ENCODE data around the gene PPDPF.
"Not testable (repeated sequence)": the region's sequence is repeated elsewhere in the genome, so short reads cannot be mapped to it uniquely, and the experiment has no call there.

The PPDPF gene

DNA sequence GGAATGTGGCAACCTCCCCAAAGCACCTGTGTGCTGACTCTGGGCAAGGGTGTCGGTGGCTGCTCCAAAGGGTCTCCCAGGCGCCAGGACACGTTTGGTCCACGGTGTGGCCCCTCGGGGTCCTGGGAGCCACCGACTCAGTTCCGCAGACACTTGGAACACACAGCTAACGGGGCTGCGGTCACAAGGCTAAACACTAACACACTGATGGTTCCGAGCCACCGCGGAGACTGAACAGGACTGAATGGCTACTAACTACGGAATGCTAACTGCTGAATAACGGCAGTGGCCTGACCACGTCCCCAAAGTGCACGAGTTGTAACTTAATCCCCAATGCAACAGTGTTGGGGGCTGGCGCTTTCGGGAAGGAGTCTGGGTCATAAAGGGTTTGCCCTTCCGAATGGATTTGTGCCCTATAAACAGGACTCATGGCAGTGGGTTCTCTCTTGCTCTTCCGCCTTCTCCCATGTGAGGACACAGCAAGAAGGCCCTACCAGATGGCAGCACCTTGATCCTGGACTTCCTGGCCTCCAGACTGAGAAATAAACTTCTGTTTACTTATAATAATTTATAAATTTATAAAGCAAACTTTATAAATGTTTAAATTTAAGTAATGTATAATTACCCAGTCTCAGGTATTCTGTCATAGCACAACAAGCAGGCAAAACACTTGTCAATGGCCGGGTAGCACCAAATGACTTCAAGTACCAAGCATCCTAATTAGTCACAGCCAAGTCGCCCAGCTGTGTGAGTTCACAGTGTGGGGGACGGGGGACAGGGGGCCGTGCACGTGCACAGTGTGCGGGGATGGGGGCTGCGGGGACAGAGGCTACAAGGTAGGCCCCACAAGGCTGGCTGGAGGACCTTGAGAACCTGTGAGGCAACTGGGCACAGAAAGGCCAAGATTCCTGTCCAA, 19.4 kb upstream of the PPDPF start:
- DNase-seq = no peak

DNA sequence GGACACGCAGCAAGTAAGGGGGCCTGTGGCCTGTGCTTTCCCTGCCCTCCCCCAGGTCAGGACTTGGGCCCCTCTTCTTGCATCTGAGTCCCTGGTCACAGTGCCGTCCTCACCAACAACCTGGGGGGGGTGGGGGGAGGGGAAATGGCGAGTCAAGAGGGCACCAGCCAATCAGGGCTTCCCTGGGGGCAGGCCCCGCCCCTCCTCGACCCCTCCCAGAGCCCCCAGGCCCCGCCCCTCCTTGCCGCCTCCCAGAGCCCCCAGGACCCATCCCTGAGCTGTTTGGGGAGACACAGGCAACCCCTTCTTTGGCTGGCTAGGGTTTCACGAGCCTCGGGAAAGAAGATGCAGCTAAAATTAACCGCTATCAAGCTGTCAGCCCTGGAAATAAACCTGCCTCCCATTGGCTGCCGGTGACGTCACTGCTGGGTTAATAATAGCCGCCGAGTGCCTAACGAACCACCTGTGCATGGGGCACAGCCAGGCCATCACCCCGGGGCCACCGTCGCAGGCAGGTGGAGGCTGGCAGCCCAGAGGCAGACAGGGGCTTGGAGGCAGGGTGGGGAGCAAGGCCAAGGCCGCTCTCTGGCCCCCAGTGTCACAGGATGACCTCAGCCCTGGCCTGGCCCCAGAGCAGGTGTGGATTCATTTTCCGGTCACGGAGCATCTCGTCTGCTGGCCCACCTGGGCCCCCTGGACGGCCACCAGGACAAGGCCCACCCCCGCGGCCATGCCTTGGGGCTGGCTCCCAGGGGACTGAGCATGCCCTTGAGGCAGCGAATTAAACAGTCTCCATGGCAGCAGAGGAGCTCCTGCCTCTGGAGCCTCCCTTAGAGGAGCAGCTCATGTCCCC, 18.5 kb upstream of the PPDPF start:
- DNase-seq = peak; percentile 71

- DNase-seq = no peak
These were observed 17.8 kb upstream of the PPDPF start for GRCh38 chr20:63502671-63503172.

GRCh38 chr20:63503524-63503923, 17.0 kb upstream of the PPDPF start:
- DNase-seq = no peak

DNA sequence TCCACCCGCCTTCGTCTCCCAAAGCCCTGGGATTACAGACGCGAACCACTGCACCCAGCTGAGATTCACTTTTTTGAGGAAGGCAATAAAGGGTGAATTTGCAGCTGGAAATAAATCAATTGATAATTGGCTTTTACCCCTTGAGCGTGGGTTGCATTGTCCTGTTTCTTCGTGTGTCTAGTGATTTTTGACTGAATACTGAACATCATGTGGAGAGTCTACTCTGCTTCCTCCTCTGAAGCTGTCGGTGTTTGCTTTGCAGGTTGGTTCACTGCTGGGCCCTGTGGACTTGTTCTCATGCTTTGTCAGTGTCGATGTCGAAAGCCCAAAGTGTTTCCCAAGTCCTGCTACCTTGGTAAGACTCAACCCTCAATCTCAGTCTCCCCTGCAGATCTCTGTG, 15.9 kb upstream of the PPDPF start:
- no peak for DNase-seq

DNA sequence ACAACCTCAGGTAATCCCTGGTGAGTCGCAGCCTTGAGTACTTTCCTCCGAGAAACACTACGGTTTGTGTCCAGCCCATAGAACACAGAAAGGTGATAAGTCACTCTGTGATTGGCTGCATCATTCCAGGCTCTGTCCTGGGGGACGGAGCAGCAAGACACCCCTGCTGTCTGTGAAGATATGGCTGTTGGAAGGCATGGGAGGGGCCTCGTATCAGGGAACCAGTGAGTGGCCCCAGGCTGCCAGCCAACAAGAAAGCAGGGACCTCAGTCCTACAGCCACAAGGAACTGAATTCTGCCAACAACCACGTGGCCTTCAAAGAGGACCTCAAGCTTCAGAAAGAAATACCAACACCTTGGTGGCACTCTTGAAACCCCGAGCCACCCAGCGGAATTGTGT, 15.3 kb upstream of the PPDPF start:
- no peak for DNase-seq

DNA sequence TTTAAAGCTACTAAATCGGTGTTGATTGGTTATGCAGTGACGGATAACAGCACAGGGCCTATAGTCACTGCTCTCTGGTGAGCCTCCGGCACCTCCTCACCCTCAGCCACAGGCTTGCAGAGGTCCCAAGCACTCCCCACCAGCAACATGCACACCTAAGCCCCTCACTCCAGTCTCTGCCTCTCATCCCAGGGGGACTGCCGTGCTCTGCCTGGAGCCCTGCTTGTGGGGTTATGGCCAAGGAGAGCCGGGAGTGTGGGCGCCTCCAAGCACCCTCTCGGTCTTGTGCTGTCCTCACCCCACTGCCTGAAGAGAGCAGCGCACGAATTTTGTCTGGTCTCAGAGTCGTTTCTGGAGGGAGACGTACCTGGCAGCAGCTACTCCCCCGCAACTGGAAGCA, 14.8 kb upstream of the PPDPF start:
- DNase-seq = no peak

DNA sequence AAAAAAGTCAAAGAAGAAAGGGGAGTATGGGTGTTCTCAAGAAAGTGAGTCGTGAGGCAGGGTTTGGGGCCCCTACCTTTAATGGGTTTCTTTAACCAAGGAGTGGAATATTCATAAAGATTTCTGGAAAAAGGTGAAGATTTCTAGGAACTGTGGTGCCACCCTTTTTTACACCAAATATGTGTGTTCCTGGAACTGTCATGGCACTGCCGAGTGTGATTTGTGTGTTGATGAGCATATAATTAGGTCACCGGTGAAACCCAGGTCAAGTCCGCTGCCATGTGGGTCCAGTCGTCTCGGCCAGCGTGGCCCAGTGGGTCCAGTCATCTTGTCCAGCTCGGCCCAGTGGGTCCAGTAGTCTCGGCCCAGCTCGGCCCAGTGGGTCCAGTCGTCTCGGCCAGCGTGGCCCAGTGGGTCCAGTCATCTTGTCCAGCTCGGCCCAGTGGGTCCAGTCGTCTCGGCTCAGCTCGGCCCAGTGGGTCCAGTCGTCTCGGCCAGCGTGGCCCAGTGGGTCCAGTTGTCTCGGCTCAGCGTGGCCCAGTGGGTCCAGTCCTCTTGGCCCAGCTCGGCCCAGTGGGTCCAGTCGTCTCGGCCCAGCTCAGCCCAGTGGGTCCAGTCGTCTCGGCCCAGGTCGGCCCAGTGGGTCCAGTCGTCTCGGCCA, 13.4 kb upstream of the PPDPF start:
- DNase-seq = no peak

DNA sequence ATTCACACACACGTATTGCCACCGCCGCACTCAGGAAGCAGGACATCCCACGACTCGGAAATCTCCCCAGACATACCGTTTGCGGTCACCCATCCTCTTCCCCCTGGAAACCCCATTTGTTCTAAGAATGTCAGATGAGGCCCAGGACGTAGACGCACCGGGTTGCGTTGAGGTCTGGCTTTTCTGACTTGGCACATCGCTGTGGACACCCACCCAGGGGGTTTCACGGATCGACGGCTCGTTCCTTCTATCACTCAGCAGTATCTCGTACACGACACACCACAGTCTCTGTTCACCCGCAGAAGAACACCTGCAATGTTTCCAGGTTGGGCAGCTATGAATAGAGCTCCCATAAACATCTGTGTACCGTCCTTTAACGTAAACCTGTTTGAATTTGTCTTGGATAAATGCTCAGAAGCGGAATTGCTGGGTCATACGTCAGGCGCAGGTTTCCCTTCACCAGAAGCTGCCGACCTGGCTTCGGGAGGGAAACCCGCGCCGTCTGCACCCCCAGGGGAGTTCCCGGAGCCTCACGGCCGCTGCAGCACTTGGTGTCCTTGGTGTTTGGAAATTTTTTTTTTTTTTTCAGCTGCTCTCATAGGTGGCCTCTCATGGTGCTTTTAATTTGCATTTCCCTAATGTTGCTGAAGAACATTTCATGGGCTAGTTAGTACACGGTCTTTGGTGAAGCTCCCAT, 12.3 kb upstream of the PPDPF start:
- DNase-seq = peak; percentile 12

DNA sequence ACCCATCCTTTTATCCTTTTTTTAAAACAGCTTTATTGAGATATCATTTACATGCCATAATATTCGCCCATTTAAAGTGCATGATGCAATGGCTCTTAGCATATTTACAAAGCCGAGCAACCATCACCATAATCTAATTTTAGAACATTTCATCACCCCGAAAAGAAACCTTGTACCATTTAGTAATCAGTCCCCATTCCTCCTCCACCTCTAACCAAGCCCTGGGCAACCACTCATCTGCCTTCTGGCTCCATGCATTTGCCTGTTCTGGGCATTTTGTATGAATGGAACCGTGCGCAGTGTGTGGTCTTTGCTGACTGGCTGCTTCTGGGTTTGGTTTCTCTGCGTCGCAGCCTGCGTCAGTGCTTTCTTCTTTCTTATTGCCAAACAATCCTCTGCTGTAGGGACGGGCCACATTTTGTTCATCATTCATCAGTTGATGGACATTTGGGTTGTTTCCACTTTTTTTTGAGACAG, 11.4 kb upstream of the PPDPF start:
- DNase-seq = no peak

- DNase-seq = no peak
These were observed 7.4 kb upstream of the PPDPF start for GRCh38 chr20:63513207-63513606.

- not testable (repeated sequence) for DNase-seq
These were observed 6.0 kb upstream of the PPDPF start for GRCh38 chr20:63514520-63514919.

DNA sequence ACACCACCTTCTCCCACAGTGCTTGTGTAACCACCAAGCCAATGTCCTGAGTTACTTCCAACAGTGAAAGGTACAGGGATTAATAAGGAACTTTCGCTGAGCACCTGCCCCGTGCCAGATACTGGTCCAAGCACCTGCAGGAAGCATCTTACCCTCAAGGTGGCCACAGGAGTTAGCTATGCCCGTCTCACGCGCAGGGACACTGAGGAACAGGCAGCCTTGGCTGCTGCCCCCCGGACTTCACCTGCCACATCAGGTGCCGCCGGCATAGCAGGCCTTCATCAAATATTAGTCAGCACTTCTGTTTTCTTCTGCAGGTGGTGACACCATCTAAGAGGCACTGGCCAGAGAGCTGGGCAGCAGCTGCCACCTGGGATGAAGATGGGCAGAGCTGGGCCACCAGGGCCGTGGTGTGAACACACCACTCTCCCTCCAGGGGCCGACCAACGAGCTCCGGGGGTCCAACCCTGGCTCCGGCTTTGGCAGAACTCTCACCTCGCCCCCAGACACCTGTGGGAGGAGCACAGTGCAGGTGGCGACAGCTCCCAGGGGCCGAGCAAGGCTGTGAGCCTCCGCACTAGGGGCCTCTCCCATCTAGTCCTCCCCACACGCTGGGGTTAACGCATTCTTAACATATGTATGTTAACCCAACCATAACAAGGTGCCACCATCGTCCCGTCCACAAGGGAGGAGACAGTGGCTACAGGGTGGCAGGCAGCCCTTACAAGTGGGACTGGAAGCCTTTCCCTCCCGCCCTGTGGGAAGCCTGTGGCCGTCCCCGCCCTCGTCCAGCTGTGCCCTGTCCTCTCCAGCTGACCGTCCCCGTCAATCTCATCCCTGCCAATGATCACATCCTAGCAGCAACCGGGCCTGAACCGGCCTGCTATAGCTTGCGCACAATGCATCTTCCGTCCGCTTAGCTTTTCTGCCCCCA, 2.9 kb upstream of the PPDPF start:
- no peak for DNase-seq

DNA sequence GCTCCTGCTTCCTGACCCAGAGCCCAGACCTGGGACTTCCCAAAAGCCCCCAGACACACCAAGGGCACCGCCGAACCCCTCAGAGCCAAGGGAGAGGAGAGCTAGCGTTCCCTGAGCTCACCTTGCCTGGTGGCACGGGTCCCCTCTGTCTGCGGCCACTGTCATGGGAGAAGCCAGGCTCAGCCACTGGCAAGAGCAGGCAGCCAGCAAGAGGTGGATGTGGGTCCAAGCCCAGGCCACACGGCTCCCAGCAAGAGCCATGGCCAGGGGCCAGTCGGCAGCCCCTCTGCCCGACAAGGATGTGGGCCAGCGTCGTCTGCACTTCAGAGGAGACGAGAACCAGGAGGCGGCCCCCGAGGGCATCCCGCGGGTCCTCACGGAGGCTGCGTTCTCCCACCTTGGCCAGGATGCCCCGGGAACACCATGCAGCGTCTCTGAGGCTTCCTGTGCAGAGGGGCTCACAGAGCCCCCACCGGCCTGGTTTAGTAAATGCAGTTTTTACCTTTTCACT, 2.2 kb upstream of the PPDPF start:
- no peak for DNase-seq

DNA sequence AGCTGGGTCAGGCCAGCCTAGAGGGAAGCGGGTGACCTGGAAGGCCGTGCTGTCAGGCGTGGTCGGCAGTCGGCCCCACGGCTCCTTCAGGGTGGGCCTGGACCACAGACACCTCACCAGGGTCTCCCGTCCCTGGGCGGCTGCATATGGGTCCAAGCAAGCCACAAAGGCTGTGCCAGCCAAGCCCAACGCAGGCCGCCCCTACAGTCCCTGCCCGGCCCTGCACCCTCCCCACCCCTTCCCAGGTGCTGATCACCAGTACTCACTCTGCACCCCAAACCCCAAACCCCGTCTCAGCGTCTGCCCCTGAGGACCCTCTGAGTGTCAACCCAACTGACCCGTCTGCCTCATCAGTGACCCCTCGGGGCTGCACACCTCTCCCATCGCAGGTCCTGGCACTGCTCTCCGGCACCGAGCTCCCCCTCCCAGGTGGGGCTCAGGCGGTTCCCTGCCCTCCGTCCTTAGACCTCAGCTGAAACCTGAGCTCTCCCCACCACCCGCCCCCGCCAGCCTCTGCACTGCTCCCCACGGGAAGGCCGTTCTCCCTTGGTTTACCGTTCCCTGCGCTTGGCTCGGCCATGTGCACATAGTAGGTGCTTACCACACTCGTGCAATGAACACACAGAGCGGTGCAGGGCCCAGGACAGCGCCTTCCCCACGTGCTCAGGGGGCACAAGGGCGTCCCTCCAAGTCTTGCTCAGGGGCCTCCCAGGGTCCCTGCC, 1.5 kb upstream of the PPDPF start:
- no peak for DNase-seq

DNA sequence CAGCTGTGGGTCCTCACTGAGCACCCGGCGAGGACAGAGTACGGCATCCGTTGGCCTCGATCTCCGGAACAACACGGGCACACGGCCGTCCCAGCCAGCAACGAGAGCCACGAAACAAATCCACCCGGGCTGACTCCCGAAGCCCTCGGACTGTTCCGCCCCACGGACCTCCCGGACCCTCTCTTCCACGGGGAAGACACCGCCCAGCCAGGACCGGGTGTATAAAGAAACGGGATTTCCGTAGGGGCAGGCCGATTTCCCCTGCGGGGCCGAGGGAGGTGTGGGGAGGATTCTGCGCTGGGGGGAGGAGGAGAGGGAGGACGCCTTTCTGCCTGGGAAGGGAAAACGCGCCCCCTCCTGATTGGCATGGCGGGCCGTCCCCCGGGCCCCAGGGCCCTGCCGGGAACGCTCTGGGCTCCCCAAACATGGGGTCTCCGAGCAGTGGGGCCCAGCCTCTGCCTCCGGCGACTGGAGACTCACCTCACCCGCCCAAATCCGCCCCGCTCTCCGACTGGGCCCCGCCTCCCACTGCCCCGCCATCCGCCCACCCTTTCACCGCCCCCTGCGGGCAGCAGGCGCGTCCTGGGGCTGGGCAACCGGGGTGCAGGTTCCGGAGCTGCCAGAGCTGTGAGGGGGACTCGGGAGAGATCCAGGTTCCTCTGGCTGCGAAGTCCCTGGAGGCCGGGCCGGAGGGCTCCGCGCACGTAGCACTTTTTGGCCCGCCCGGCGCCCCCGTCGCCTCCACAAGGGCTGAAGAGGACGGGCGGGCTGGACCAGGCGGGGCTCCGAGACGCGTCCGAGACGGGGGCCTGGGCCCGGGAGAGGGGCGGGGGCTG, 679 bp upstream of the PPDPF start:
- DNase-seq = peak; percentile 20

GRCh38 chr20:63520934-63521601, 503 bp downstream of the PPDPF start:
- peak; percentile 39 for DNase-seq

- no peak for DNase-seq
These were observed 1.0 kb downstream of the PPDPF start for GRCh38 chr20:63521602-63522001.
